ENCODE results near the gene BLTP3A. TPM values are rescaled to one million over a fixed set of nuclear protein-coding genes. Genes with fewer than 3 reads are reported as not detected.
"Not testable (repeated sequence)": the region's sequence is repeated elsewhere in the genome, so short reads cannot be mapped to it uniquely, and the experiment has no call there.

Gene BLTP3A
- polyA plus RNA-seq, 1 of the 3 experiments (the other 2 are of a cell fraction) = 3.1 TPM

DNA sequence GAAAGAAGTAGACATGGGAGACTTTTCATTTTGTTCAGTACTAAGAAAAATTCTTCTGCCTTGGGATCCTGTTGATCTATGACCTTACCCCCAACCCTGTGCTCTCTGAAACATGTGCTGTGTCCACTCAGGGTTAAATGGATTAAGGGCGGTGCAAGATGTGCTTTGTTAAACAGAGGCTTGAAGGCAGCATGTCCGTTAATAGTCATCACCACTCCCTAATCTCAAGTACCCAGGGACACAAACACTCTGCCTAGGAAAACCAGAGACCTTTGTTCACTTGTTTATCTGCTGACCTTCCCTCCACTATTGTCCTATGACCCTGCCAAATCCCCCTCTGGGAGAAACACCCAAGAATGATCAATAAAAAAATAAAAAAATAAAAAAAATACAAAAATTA is 4.7 kb upstream of the BLTP3A start:
- H3K27ac ChIP-seq (ENCODE audit: low read depth in 2 of 2, low read length in 1 of 2); H4K20me1 ChIP-seq (ENCODE audit: insufficient read depth); DNase-seq; H3K79me2 ChIP-seq (ENCODE audit: insufficient read depth); H3K27me3 ChIP-seq (ENCODE audit: insufficient read depth); H3K4me1 ChIP-seq (ENCODE audit: control insufficient read depth in 1 of 2, insufficient read depth in 2 of 2, low read depth in 1 of 2, low read length in 1 of 2); H3K4me3 ChIP-seq (ENCODE audit: low read depth in 2 of 2, low read length in 1 of 2); H3K4me2 ChIP-seq; H3K9ac ChIP-seq; H3K9me2 ChIP-seq; H3K36me3 ChIP-seq (replicated peaks in 1 of 2; ENCODE audit: control insufficient read depth in 1 of 2, insufficient read depth in 2 of 2, low read length in 1 of 2); POLR2A ChIA-PET; H3K9me3 ChIP-seq; H2AFZ ChIP-seq (ENCODE audit: low read depth): not testable (repeated sequence)
- 44% methylated on average over 1 of the region's 2 CpGs for WGBS (ENCODE audit: low lambda C conversion rate)
- peaks cover 12% of the 10 kb centered on the region for H3F3A ChIP-seq (replicated peaks; ENCODE audit: insufficient read depth)
- CTCF ChIA-PET = interaction anchor here (0.6 kb wide), 1 partner anchor 223 kb away, joined by 3 read pairs; no protein-coding TSS in a partner anchor

DNA sequence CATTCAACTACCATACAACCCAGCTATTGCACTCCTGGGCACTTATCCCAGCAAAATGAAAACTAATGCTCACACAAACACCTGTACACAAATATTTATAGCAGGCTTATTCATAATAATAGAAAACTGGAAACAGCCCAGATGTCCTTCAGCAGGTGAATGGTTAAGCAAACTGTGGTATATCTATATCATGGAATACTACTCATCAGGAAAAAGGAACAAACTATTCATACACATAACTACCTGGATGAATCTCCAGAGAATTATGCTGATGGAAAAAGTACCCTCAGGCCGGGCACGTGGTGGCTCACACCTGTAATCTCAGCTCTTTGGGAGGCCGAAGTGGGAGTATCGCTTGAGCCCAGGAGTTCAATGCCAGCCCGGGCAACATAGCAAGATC is 3.8 kb upstream of the BLTP3A start:
- Histone ChIP-seq H3K9me2 (no peaks in the 10 kb centered on the region), H3K9ac (no peak overlapping the region), H3K79me2 (ENCODE audit: insufficient read depth) (peaks cover 1% of the 10 kb centered on the region; the same call in 1 of the 2 replicates), H3K36me3 (replicated peaks in 1 of 2; ENCODE audit: control insufficient read depth in 1 of 2, insufficient read depth in 2 of 2, low read length in 1 of 2) (no peaks in the 10 kb centered on the region), H3K4me1 (ENCODE audit: control insufficient read depth in 1 of 2, insufficient read depth in 2 of 2, low read depth in 1 of 2, low read length in 1 of 2) (peaks cover 0 to 5% of the 10 kb centered on the region in 2 experiments; a peak in 1 of 4 replicates), H2AFZ (ENCODE audit: low read depth) (no peak overlapping the region), H3F3A (replicated peaks; ENCODE audit: insufficient read depth) (peaks cover 10% of the 10 kb centered on the region), H3K4me3 (ENCODE audit: low read depth in 2 of 2, low read length in 1 of 2) (no peak overlapping the region), H3K27me3 (ENCODE audit: insufficient read depth) (no peaks in the 10 kb centered on the region), H3K9me3 (no peaks in the 10 kb centered on the region), H3K4me2 (no peak overlapping the region), H4K20me1 (ENCODE audit: insufficient read depth) (no peaks in the 10 kb centered on the region), H3K27ac (ENCODE audit: low read depth in 2 of 2, low read length in 1 of 2) (no peak overlapping the region)
- ChIA-PET POLR2A (no interaction called here), CTCF (no interaction called here)
- WGBS (ENCODE audit: low lambda C conversion rate) = 85% methylated on average over 5 of the region's 5 CpGs
- no peak for TF ChIP-seq POLR2AphosphoS5 (IDR thresholded peaks at IDR 0.05; ENCODE audit: low read depth, low read length)
- no peak for TF ChIP-seq RCOR1 (IDR thresholded peaks at IDR 0.05; ENCODE audit: low read length)
- no peak for TF ChIP-seq EP300 (IDR thresholded peaks at IDR 0.05; ENCODE audit: borderline replicate concordance in 1 of 2, low read depth in 1 of 2, low read length in 1 of 2)
- TF ChIP-seq, protein P1, sequence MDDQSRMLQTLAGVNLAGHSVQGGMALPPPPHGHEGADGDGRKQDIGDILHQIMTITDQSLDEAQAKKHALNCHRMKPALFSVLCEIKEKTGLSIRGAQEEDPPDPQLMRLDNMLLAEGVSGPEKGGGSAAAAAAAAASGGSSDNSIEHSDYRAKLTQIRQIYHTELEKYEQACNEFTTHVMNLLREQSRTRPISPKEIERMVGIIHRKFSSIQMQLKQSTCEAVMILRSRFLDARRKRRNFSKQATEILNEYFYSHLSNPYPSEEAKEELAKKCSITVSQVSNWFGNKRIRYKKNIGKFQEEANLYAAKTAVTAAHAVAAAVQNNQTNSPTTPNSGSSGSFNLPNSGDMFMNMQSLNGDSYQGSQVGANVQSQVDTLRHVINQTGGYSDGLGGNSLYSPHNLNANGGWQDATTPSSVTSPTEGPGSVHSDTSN (IDR thresholded peaks at IDR 0.05) = no peak
- TF ChIP-seq RXRA (IDR thresholded peaks at IDR 0.05; ENCODE audit: borderline replicate concordance, low read depth) = no peak
- no peak for TF ChIP-seq GATA2 (CRISPR knock-in tag; IDR thresholded peaks at IDR 0.05)
- no peak for TF ChIP-seq MEF2A (IDR thresholded peaks at IDR 0.05; ENCODE audit: borderline replicate concordance, low read depth)
- TF ChIP-seq, protein P2, sequence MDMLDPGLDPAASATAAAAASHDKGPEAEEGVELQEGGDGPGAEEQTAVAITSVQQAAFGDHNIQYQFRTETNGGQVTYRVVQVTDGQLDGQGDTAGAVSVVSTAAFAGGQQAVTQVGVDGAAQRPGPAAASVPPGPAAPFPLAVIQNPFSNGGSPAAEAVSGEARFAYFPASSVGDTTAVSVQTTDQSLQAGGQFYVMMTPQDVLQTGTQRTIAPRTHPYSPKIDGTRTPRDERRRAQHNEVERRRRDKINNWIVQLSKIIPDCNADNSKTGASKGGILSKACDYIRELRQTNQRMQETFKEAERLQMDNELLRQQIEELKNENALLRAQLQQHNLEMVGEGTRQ (IDR thresholded peaks at IDR 0.05; ENCODE audit: borderline replicate concordance, low read depth, low read length) = no peak
- no peak for TF ChIP-seq RFX5 (IDR thresholded peaks at IDR 0.05; ENCODE audit: low read length)
- TF ChIP-seq NRF1 (IDR thresholded peaks at IDR 0.05; ENCODE audit: low read depth, low read length) = no peak
- TF ChIP-seq, protein P3, sequence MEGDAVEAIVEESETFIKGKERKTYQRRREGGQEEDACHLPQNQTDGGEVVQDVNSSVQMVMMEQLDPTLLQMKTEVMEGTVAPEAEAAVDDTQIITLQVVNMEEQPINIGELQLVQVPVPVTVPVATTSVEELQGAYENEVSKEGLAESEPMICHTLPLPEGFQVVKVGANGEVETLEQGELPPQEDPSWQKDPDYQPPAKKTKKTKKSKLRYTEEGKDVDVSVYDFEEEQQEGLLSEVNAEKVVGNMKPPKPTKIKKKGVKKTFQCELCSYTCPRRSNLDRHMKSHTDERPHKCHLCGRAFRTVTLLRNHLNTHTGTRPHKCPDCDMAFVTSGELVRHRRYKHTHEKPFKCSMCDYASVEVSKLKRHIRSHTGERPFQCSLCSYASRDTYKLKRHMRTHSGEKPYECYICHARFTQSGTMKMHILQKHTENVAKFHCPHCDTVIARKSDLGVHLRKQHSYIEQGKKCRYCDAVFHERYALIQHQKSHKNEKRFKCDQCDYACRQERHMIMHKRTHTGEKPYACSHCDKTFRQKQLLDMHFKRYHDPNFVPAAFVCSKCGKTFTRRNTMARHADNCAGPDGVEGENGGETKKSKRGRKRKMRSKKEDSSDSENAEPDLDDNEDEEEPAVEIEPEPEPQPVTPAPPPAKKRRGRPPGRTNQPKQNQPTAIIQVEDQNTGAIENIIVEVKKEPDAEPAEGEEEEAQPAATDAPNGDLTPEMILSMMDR (IDR thresholded peaks at IDR 0.05) = no peak
- TF ChIP-seq GABPA (IDR thresholded peaks at IDR 0.05; ENCODE audit: low read depth) = no peak
- no peak for TF ChIP-seq FOXM1 (IDR thresholded peaks at IDR 0.05; ENCODE audit: low read depth)
- no peak for TF ChIP-seq FOXJ3 (CRISPR knock-in tag; IDR thresholded peaks at IDR 0.05)
- no peak for TF ChIP-seq TAF1 (IDR thresholded peaks at IDR 0.05; ENCODE audit: borderline replicate concordance, low read depth, low read length)
- no peak for TF ChIP-seq ELF1 (IDR thresholded peaks at IDR 0.05)
- no peak for DNase-seq
